WTC11 (cell line): ENCODE data around the gene PRPF40A. TPM values are rescaled to one million over a fixed set of nuclear protein-coding genes. Genes with fewer than 3 reads are reported as not detected.

Source experiments
- ATAC-seq: fragments of 200-7000 bp; cut with Tn5 transposase; 2 replicates; pipeline ENCODE4 v1.10.0; 2021; ENCODE audit warnings: mild to moderate bottlenecking, moderate library complexity
- CTCF ChIA-PET: fragments of 300-600 bp; sonication (Branson Sonifier 250); formaldehyde crosslinking; loops from one replicate; lab custom pipeline; 2021; ENCODE audit warnings: antibody characterized with exemption; lab: Charles Lee
- POLR2A ChIA-PET: fragments of 350-600 bp; sonication (Branson Sonifier 250); formaldehyde crosslinking; loops from one replicate; lab custom pipeline; 2021; ENCODE audit warnings: antibody characterized with exemption; lab: Charles Lee
- DNase-seq: peaks from one replicate; pipeline ENCODE4 v3.0.0; 2021; ENCODE audit warnings: low spot score
- H3K27ac Mint-ChIP-seq: 2 replicates; pipeline ENCODE4 v1.8.0; 2021; ENCODE audit warnings: mixed read lengths
- H3K27me3 Mint-ChIP-seq: 2 replicates; pipeline ENCODE4 v1.8.0; 2021; ENCODE audit warnings: low read depth, mild to moderate bottlenecking, moderate library complexity, mixed read lengths
- H3K36me3 Mint-ChIP-seq: 2 replicates; pipeline ENCODE4 v1.8.0; 2021; ENCODE audit warnings: mixed read lengths
- H3K4me1 Mint-ChIP-seq: 2 replicates; pipeline ENCODE4 v1.8.0; 2022; ENCODE audit warnings: mixed read lengths
- H3K4me3 Mint-ChIP-seq: 2 replicates; pipeline ENCODE4 v1.8.0; 2021; ENCODE audit warnings: mild to moderate bottlenecking, moderate library complexity, mixed read lengths
- H3K9me3 Mint-ChIP-seq: 2 replicates; pipeline ENCODE4 v1.8.0; 2021; ENCODE audit warnings: mixed read lengths
- ATF1 ChIP-seq: sonication (generic); formaldehyde crosslinking; IDR thresholded peaks from 2 replicates; pipeline ENCODE4 v1.8.1; 2023; ENCODE audit warnings: mild to moderate bottlenecking, moderate library complexity, missing genetic modification reagents
- ATF6 ChIP-seq: sonication (generic); formaldehyde crosslinking; IDR thresholded peaks from 2 replicates; pipeline ENCODE4 v1.8.1; 2023; ENCODE audit warnings: mild to moderate bottlenecking, missing genetic modification reagents
- CREB1 ChIP-seq: sonication (generic); formaldehyde crosslinking; IDR thresholded peaks from 2 replicates; pipeline ENCODE4 v1.8.0; 2023; ENCODE audit warnings: mild to moderate bottlenecking, missing genetic modification reagents
- CTCF ChIP-seq: fragments of 200-600 bp; IDR thresholded peaks from 2 replicates; pipeline ENCODE4 v1.8.0; 2022; ENCODE audit warnings: antibody characterized with exemption
- E2F1 ChIP-seq: sonication (generic); formaldehyde crosslinking; IDR thresholded peaks from 2 replicates; pipeline ENCODE4 v1.8.0; 2022; ENCODE audit warnings: mild to moderate bottlenecking, missing genetic modification reagents
- E2F4 ChIP-seq: sonication (generic); formaldehyde crosslinking; IDR thresholded peaks from 2 replicates; pipeline ENCODE4 v1.8.1; 2022; ENCODE audit warnings: low read depth, mild to moderate bottlenecking, moderate library complexity, missing genetic modification reagents, borderline replicate concordance
- FOXJ3 ChIP-seq: sonication (generic); formaldehyde crosslinking; IDR thresholded peaks from 2 replicates; pipeline ENCODE4 v1.9.0; 2021; ENCODE audit warnings: missing genetic modification reagents, mild to moderate bottlenecking, borderline replicate concordance
- FOXP1 ChIP-seq: sonication (generic); formaldehyde crosslinking; IDR thresholded peaks from 2 replicates; pipeline ENCODE4 v1.8.0; 2022; ENCODE audit warnings: missing genetic modification reagents, mild to moderate bottlenecking, moderate library complexity, borderline replicate concordance
- NFATC4 ChIP-seq: fragments of 250-450 bp; sonication (Bioruptor Pico); IDR thresholded peaks from 2 replicates; pipeline ENCODE4 v1.9.0; 2021; ENCODE audit warnings: mild to moderate bottlenecking
- NFYB ChIP-seq: sonication (generic); formaldehyde crosslinking; conservative IDR thresholded peaks from 2 replicates; pipeline ENCODE4 v1.8.0; 2022; ENCODE audit warnings: low read depth, missing genetic modification reagents
- PRDM15 ChIP-seq: sonication (generic); formaldehyde crosslinking; IDR thresholded peaks from 2 replicates; pipeline ENCODE4 v1.8.0; 2022; ENCODE audit warnings: missing genetic modification reagents
- RELA ChIP-seq: sonication (generic); formaldehyde crosslinking; IDR thresholded peaks from 2 replicates; pipeline ENCODE4 v1.8.1; 2022; ENCODE audit warnings: missing genetic modification reagents, mild to moderate bottlenecking, borderline replicate concordance
- SMAD4 ChIP-seq: sonication (generic); formaldehyde crosslinking; IDR thresholded peaks from 2 replicates; pipeline ENCODE4 v1.8.0; 2022; ENCODE audit warnings: mild to moderate bottlenecking, missing genetic modification reagents
- TCF7 ChIP-seq: sonication (generic); formaldehyde crosslinking; IDR thresholded peaks from 2 replicates; pipeline ENCODE4 v1.8.0; 2022; ENCODE audit warnings: mild to moderate bottlenecking, low read depth, missing genetic modification reagents, moderate library complexity
- ZBTB21 ChIP-seq: sonication (generic); formaldehyde crosslinking; IDR thresholded peaks from 2 replicates; pipeline ENCODE4 v1.8.1; 2023; ENCODE audit warnings: mild to moderate bottlenecking, missing genetic modification reagents, borderline replicate concordance
- ZNF121 ChIP-seq: sonication (generic); formaldehyde crosslinking; IDR thresholded peaks from 2 replicates; pipeline ENCODE4 v1.8.0; 2023; ENCODE audit warnings: missing genetic modification reagents
- ZNF138 ChIP-seq: sonication (generic); formaldehyde crosslinking; conservative IDR thresholded peaks from 2 replicates; pipeline ENCODE4 v1.8.1; 2022; ENCODE audit warnings: mild to moderate bottlenecking, moderate library complexity, missing genetic modification reagents
- ZNF219 ChIP-seq: sonication (generic); formaldehyde crosslinking; IDR thresholded peaks from 2 replicates; pipeline ENCODE4 v1.8.0; 2023; ENCODE audit warnings: missing genetic modification reagents, mild to moderate bottlenecking, borderline replicate concordance
- ZNF232 ChIP-seq: sonication (generic); formaldehyde crosslinking; IDR thresholded peaks from 2 replicates; pipeline ENCODE4 v1.8.0; 2022; ENCODE audit warnings: mild to moderate bottlenecking, missing genetic modification reagents
- ZNF423 ChIP-seq: fragments of 250-450 bp; sonication (Bioruptor Pico); IDR thresholded peaks from 2 replicates; pipeline ENCODE4 v2.1.2; 2022; ENCODE audit warnings: mild to moderate bottlenecking, moderate library complexity
- total RNA-seq: library from RNA; stranded (reverse); gene quantifications from 3 replicates; pipeline ENCODE4 v1.2.3, GENCODE V29; 2021

Gene PRPF40A
- total RNA-seq, 1 experiment from 2014 or later: 189 TPM

GRCh38 chr2:152622219-152622618 is 95.0 kb downstream of the PRPF40A start:
- Mint-ChIP-seq H3K27ac (0 out of 2 replicates have a peak overlapping the region, but pooled peaks have one; percentile 47), H3K36me3 (peaks cover 32% of the 10 kb centered on the region), H3K4me3 (no peak overlapping the region), H3K4me1 (no peaks in the 10 kb centered on the region), H3K27me3 (no peaks in the 10 kb centered on the region), H3K9me3 (no peaks in the 10 kb centered on the region)
- no peak for TF ChIP-seq FOXP1
- TF ChIP-seq CREB1: no peak
- no peak for TF ChIP-seq TCF7 (CRISPR knock-in tag)
- TF ChIP-seq ATF1 (CRISPR knock-in tag): no peak
- TF ChIP-seq ZNF121 (CRISPR knock-in tag): no peak
- TF ChIP-seq E2F1 (CRISPR knock-in tag): no peak
- no peak for TF ChIP-seq ATF6 (CRISPR knock-in tag)
- ATAC-seq (no peak), DNase-seq (no peak)
- CTCF ChIA-PET: no interaction called here
- POLR2A ChIA-PET: no interaction called here

GRCh38 chr2:152620985-152621384 is 96.3 kb downstream of the PRPF40A start:
- POLR2A ChIA-PET: no interaction called here
- no peak for TF ChIP-seq CTCF
- no peak for TF ChIP-seq FOXJ3 (CRISPR knock-in tag)
- TF ChIP-seq SMAD4 (CRISPR knock-in tag): no peak
- no peak for TF ChIP-seq ZNF138 (CRISPR knock-in tag)
- no peak for TF ChIP-seq ZNF423 (CRISPR knock-in tag)
- no peak for TF ChIP-seq E2F4 (CRISPR knock-in tag)
- TF ChIP-seq PRDM15: no peak
- no peak for TF ChIP-seq NFYB
- no peak for TF ChIP-seq ZNF232 (CRISPR knock-in tag)
- no peak for TF ChIP-seq ZBTB21 (CRISPR knock-in tag)
- no peak for TF ChIP-seq RELA (CRISPR knock-in tag)
- TF ChIP-seq NFATC4 (CRISPR knock-in tag): no peak
- TF ChIP-seq ZNF219 (CRISPR knock-in tag): no peak
- TF ChIP-seq, all 79 proteins: peak for 0
- Mint-ChIP-seq H3K36me3 (peaks cover 37% of the 10 kb centered on the region), H3K9me3 (no peaks in the 10 kb centered on the region), H3K27me3 (no peaks in the 10 kb centered on the region), H3K4me3 (no peak overlapping the region), H3K27ac (no peak overlapping the region), H3K4me1 (no peaks in the 10 kb centered on the region)
- DNase-seq (no peak), ATAC-seq (no peak)
- CTCF ChIA-PET: no interaction called here
